HG02571 (cell line): ENCODE results near the gene PLA2G4E.

ENCODE experiments used
- ATAC-seq: cut with Tn5 transposase; IDR thresholded peaks from one replicate; pipeline ENCODE4 v1.9.1; 2021; ENCODE audit warnings: mild to moderate bottlenecking, moderate library complexity; ENCODE audit not compliant: unreplicated experiment

Gene PLA2G4E

GRCh38 chr15:42053010-42053409, 32.2 kb upstream of the PLA2G4E start:
- ATAC-seq, result no peak

- no peak for ATAC-seq
Measured at GRCh38 chr15:42050484-42051255, 29.8 kb upstream of the PLA2G4E start.

GRCh38 chr15:42048821-42049200, 28.0 kb upstream of the PLA2G4E start:
- no peak for ATAC-seq

GRCh38 chr15:42048080-42048820, 27.4 kb upstream of the PLA2G4E start:
- no peak for ATAC-seq

GRCh38 chr15:42046597-42046996, 25.8 kb upstream of the PLA2G4E start:
- no peak for ATAC-seq

GRCh38 chr15:42045211-42045615, 24.4 kb upstream of the PLA2G4E start:
- no peak for ATAC-seq

- ATAC-seq, result no peak
Measured at GRCh38 chr15:42042602-42043400, 22.0 kb upstream of the PLA2G4E start.

GRCh38 chr15:42038401-42038800, 17.6 kb upstream of the PLA2G4E start:
- no peak for ATAC-seq

- no peak for ATAC-seq
Measured at GRCh38 chr15:42037656-42038055, 16.8 kb upstream of the PLA2G4E start.

GRCh38 chr15:42036966-42037365, 16.1 kb upstream of the PLA2G4E start:
- no peak for ATAC-seq

GRCh38 chr15:42036112-42036905, 15.5 kb upstream of the PLA2G4E start:
- no peak for ATAC-seq

- peak; percentile 47 for ATAC-seq
Measured at GRCh38 chr15:42035435-42035761, 14.6 kb upstream of the PLA2G4E start.

GRCh38 chr15:42034628-42035434, 14.0 kb upstream of the PLA2G4E start:
- no peak for ATAC-seq

GRCh38 chr15:42033214-42033873, 12.5 kb upstream of the PLA2G4E start:
- no peak for ATAC-seq

GRCh38 chr15:42032376-42033213, 11.8 kb upstream of the PLA2G4E start:
- no peak for ATAC-seq

- ATAC-seq, result no peak
Measured at GRCh38 chr15:42031198-42031915, 10.5 kb upstream of the PLA2G4E start.

- no peak for ATAC-seq
Measured at GRCh38 chr15:42027521-42027920, 6.7 kb upstream of the PLA2G4E start.

- no peak for ATAC-seq
Measured at GRCh38 chr15:42024303-42024702, 3.5 kb upstream of the PLA2G4E start.
